Transverse colon (tissue), 3 donors: Measurements from ENCODE around the gene TIMP3.

ENCODE experiments used
- EP300 ChIP-seq: sonication (generic); formaldehyde crosslinking; IDR thresholded peaks from one replicate; pipeline ENCODE4 v1.6.1; 2017; ENCODE audit warnings: antibody characterized with exemption, low read depth
- POLR2A ChIP-seq: fragments of 450-650 bp; IDR thresholded peaks from one replicate; pipeline ENCODE4 v1.6.1; 2016; ENCODE audit warnings: antibody characterized with exemption, mild to moderate bottlenecking, moderate library complexity
- TF ChIP-seq, protein P1 (sequence below), 5 experiments: fragments of 200-600 bp in 3 of 5; fragments of 450-650 bp in 2 of 5; sonication (generic) in 3 of 5; IDR thresholded peaks; 1 replicate in 2 of 5; 2 replicates in 3 of 5; pipeline ENCODE4 v1.5.1; 2016 to 2017; ENCODE audit warnings: antibody characterized with exemption in 5 of 5, inconsistent platforms in 3 of 5, mild to moderate bottlenecking in 2 of 5, moderate library complexity in 1 of 5

DNA sequence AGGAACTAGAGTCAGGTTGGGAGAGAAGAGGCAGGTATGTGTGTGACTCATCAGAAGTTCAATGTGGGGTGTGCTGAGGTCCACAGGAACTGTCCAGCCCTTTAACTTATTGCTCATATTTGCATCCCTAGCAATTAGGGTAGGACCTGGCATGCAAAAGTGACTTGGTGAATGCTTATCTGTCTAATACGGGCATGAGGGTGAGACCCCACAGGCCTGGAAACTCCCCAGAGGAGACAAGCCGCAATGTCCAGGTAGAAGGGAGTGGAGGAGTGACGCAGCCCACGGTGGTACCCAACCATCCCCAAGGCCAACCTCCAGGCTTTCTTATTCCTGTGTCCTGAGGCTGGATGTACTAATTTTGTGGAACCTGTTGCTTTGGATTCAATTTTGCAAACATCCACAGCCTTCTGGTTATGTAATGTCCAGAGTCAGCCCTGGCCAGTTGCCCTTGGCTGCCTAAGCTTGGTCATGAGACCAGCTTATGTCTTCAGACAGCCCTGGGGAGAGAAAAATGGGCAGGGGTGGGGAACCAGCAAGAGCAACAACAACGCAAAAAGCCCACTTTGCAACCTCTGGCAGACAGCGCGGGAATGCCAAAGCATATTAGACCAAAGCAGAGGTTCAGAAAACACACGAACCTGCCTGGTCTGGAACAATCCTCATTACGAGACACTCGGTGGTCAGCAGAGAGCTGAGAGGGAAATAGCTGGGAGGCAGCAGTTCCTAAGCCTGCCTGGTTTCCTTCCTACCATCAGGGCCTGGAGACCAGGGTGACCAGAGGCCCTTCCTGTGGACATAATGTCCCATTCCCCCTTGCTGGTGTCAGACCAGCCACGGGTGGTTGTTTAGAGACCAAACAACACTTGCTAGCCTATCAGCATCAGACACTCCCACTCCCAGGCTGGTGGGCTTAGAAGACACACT is 49.3 kb downstream of the TIMP3 start:
- TF ChIP-seq, protein P1, sequence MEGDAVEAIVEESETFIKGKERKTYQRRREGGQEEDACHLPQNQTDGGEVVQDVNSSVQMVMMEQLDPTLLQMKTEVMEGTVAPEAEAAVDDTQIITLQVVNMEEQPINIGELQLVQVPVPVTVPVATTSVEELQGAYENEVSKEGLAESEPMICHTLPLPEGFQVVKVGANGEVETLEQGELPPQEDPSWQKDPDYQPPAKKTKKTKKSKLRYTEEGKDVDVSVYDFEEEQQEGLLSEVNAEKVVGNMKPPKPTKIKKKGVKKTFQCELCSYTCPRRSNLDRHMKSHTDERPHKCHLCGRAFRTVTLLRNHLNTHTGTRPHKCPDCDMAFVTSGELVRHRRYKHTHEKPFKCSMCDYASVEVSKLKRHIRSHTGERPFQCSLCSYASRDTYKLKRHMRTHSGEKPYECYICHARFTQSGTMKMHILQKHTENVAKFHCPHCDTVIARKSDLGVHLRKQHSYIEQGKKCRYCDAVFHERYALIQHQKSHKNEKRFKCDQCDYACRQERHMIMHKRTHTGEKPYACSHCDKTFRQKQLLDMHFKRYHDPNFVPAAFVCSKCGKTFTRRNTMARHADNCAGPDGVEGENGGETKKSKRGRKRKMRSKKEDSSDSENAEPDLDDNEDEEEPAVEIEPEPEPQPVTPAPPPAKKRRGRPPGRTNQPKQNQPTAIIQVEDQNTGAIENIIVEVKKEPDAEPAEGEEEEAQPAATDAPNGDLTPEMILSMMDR (IDR thresholded peaks at IDR 0.05), result no peak
- TF ChIP-seq EP300 (no peak), POLR2A (no peak)
